Measurements from ENCODE around the gene CAPN6. TPM values are rescaled to one million over a fixed set of nuclear protein-coding genes. Genes with fewer than 3 reads are reported as not detected.

Gene CAPN6, protein sequence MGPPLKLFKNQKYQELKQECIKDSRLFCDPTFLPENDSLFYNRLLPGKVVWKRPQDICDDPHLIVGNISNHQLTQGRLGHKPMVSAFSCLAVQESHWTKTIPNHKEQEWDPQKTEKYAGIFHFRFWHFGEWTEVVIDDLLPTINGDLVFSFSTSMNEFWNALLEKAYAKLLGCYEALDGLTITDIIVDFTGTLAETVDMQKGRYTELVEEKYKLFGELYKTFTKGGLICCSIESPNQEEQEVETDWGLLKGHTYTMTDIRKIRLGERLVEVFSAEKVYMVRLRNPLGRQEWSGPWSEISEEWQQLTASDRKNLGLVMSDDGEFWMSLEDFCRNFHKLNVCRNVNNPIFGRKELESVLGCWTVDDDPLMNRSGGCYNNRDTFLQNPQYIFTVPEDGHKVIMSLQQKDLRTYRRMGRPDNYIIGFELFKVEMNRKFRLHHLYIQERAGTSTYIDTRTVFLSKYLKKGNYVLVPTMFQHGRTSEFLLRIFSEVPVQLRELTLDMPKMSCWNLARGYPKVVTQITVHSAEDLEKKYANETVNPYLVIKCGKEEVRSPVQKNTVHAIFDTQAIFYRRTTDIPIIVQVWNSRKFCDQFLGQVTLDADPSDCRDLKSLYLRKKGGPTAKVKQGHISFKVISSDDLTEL
- not detected in 2 replicates for total RNA-seq

DNA sequence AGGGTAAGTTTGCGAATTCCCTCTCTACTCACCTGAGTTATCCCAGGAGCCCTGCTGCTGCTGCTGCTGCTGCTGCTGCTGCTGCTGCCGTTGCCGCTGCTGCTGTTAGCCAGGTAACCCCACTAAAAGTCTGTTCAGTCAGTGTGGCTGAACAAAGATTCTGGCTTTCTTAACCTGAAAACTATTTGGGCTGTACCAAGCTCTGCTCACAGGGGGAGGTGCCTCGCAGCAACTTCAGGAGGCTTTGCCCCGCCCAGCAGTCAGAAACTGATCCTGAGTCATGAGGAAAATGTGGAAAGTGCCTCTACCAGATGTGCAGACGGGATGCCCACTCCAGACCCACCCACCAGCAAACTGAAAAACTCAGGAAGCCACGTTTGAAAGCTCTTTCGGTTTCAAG lies at the start of gene CAPN6:
Gene CAPN6, minus strand, starts transcription at position 145 of the 400 bp plus-strand sequence. CDS start 6,547 bp downstream, outside the sequence.
- intact Hi-C loops (cut with micrococcal nuclease), result no loop called here
- Mint-ChIP-seq H3K27ac (no peak within 1 kb of the TSS), H3K4me3 (no peak within 1 kb of the TSS), H3K27me3 (no peaks in the 10 kb centered on the region), H3K36me3 (ENCODE audit: low read depth) (no peaks in the 10 kb centered on the region), H3K9me3 (no peaks in the 10 kb centered on the region), H3K4me1 (no peaks in the 10 kb centered on the region)
- DNase-seq, result no peak

DNA sequence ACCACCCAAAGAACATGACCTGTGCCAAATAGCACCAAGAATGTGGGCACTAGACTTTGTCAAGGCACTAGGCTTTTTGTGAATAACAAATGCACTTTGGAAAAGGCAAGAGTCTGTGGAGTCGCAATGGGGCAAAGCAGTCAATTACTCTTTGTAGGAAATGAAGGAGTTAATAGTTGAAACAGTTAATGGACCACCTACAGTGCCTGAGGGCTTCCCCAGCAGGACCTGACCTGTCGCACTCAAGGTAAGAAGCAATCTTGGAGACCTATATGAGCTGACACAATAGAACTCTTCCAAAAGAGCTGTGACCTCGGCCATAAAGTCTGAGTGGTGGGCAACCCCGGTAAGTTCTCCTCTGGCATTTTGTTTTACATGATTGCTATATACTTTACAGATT lies 49.2 kb upstream of the CAPN6 start:
- Mint-ChIP-seq H3K36me3 (ENCODE audit: low read depth) (no peaks in the 10 kb centered on the region), H3K4me1 (no peaks in the 10 kb centered on the region), H3K4me3 (no peak overlapping the region), H3K9me3 (no peaks in the 10 kb centered on the region), H3K27me3 (no peaks in the 10 kb centered on the region), H3K27ac (no peak overlapping the region)
- no peak for DNase-seq
- intact Hi-C loops (cut with micrococcal nuclease), result no loop called here

DNA sequence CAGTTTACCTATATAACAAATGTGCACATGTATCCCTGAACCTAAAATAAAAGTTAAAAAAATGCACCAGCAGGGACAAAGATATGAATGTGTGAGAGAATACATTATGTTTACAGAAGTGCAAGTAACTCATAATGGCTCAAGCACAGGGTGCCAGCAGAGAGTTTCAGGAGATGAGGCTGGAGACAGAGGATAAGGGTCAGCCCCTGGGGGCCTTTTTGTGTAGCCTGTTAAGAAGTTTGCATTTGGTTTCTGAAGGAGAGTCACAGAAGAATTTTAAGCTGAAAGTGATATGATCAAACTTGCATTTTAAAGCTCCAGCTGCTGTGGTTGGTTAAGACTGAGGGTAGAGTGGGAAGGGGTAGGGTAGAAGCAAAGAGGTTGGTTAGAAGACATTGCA lies 48.6 kb upstream of the CAPN6 start:
- no peak overlapping the region for H3K27ac Mint-ChIP-seq
- intact Hi-C loops (cut with micrococcal nuclease), result no loop called here
- no peaks in the 10 kb centered on the region for H3K27me3 Mint-ChIP-seq
- H3K9me3 Mint-ChIP-seq, result no peaks in the 10 kb centered on the region
- H3K36me3 Mint-ChIP-seq (ENCODE audit: low read depth), result no peaks in the 10 kb centered on the region
- H3K4me1 Mint-ChIP-seq, result no peaks in the 10 kb centered on the region
- no peak for DNase-seq
- H3K4me3 Mint-ChIP-seq, result no peak overlapping the region

DNA sequence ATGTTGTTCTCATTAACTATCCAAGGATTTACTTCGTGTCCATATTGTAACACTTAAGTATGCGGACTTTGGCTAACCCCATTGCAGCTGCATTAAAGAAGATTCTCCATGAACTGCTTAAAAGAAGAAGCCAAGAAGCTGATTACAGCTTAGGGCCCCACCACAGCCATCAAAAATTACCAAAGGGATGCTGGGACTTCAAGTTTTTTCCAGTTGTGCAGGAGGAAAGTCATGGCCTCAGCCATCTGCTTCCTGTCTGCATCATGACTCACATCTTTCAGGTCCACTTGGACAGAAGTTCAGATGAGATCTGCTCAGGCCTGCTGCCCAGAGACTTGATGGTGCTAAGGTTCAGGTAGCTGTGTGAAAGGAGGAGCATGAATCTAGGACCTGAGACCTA lies 38.8 kb upstream of the CAPN6 start:
- no peak overlapping the region for H3K27ac Mint-ChIP-seq
- H3K27me3 Mint-ChIP-seq, result no peaks in the 10 kb centered on the region
- H3K9me3 Mint-ChIP-seq, result peaks cover 3% of the 10 kb centered on the region
- DNase-seq, result no peak
- no peaks in the 10 kb centered on the region for H3K4me1 Mint-ChIP-seq
- no peaks in the 10 kb centered on the region for H3K36me3 Mint-ChIP-seq (ENCODE audit: low read depth)
- no peak overlapping the region for H3K4me3 Mint-ChIP-seq
- intact Hi-C loops (cut with micrococcal nuclease), result no loop called here

DNA sequence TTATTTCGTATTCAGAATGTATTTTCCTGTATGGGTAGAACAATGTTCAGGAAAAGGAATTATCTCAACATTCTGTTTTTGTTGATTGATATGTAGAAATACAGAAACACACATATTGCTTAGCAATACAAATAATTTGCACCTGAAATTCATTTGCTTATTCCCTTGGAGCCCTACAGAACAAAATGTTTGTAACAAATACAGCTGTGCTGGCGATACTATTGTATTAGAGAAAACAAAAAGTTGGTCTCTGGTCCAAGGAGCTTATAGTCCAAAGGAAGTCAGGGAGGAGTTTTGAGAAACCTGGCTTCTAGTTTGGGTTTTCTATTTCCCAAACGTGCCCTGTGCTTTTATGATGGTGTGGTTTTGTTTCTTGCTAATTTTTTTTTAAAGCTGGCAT lies 37.8 kb upstream of the CAPN6 start:
- DNase-seq, result no peak
- intact Hi-C loops (cut with micrococcal nuclease), result no loop called here
- Mint-ChIP-seq H3K36me3 (ENCODE audit: low read depth) (no peaks in the 10 kb centered on the region), H3K27ac (no peak overlapping the region), H3K9me3 (peaks cover under 1% of the 10 kb centered on the region), H3K27me3 (no peaks in the 10 kb centered on the region), H3K4me1 (no peaks in the 10 kb centered on the region), H3K4me3 (no peak overlapping the region)

DNA sequence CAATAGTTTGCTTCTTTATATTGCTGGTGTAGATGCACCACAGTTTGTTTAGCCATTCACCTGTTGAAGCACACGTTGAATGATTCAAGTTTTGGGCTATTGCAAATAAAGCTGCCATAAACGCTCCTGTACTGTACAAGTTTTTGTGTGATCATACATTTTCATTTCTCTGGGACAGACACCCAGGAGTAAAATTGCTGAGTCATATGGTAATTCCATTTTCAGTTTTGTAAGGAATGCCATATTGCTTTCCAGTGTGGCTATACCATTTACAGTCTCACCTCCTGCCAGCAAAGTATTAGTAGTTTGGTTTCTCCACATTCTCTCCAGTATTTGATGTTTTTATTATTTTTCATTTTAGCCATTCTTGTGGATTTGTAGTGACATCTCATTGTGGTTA lies 32.0 kb upstream of the CAPN6 start:
- intact Hi-C loops (cut with micrococcal nuclease), result no loop called here
- H3K4me3 Mint-ChIP-seq, result no peak overlapping the region
- no peaks in the 10 kb centered on the region for H3K27me3 Mint-ChIP-seq
- H3K36me3 Mint-ChIP-seq (ENCODE audit: low read depth), result no peaks in the 10 kb centered on the region
- no peaks in the 10 kb centered on the region for H3K4me1 Mint-ChIP-seq
- H3K27ac Mint-ChIP-seq, result no peak overlapping the region
- no peaks in the 10 kb centered on the region for H3K9me3 Mint-ChIP-seq
- no peak for DNase-seq

DNA sequence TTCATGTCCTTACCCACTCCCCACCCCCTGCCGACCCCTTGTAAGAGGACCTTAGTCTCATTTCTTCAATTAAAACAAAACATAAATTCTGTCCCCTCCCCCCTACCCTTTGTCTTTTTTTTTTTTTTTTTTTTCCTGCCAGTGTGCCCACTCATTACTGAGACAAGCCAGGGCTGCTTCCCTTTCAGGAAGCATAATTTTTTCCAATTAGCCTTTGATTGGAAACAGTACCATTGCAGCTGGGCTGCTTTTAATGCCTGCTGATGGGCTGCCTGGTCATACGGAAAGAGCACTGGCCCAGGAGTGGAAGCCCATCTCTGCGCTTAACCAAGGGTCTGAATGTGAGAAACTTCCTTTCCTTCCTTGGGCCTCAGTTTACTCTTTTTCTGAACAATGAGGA lies 18.6 kb upstream of the CAPN6 start:
- H3K27ac Mint-ChIP-seq, result no peak overlapping the region
- no peak for DNase-seq
- no peaks in the 10 kb centered on the region for H3K9me3 Mint-ChIP-seq
- H3K36me3 Mint-ChIP-seq (ENCODE audit: low read depth), result no peaks in the 10 kb centered on the region
- H3K27me3 Mint-ChIP-seq, result no peaks in the 10 kb centered on the region
- H3K4me1 Mint-ChIP-seq, result no peaks in the 10 kb centered on the region
- intact Hi-C loops (cut with micrococcal nuclease), result no loop called here
- H3K4me3 Mint-ChIP-seq, result no peak overlapping the region

DNA sequence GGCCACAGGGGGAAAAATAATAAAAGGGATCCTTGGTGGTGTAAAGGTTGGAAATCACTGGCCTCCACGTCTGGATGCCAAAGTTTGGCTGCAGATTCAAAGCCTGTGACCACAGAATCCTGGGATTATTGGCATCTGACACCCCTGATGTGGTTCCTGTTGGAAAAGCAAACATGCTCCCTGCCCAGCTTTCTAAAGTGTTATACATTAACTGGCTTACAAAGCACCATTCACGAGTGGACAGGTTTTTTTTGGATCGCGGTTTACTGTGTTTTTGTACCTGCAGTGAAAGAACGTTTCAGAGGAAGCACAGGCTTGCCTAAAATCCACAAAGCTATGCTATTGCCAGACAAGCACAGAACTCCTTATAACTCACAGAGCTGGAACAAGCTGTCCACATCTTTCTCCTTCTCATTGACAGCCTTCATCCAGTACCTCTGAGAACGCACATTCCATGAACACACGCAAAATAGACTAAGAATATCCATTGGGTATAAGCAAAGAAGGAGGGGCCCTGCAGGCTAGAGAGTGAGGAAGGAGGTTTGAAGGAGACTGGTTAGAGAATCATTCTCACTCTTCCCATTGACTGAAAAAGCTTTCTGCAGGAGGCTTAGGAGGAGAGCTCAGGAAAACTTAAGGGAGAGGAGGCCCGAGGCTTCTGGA lies 14.5 kb upstream of the CAPN6 start:
- no peak overlapping the region for H3K4me3 Mint-ChIP-seq
- DNase-seq, result no peak
- no peaks in the 10 kb centered on the region for H3K9me3 Mint-ChIP-seq
- H3K4me1 Mint-ChIP-seq, result no peaks in the 10 kb centered on the region
- intact Hi-C loops (cut with micrococcal nuclease), result no loop called here
- no peaks in the 10 kb centered on the region for H3K36me3 Mint-ChIP-seq (ENCODE audit: low read depth)
- H3K27ac Mint-ChIP-seq, result no peak overlapping the region
- no peaks in the 10 kb centered on the region for H3K27me3 Mint-ChIP-seq

DNA sequence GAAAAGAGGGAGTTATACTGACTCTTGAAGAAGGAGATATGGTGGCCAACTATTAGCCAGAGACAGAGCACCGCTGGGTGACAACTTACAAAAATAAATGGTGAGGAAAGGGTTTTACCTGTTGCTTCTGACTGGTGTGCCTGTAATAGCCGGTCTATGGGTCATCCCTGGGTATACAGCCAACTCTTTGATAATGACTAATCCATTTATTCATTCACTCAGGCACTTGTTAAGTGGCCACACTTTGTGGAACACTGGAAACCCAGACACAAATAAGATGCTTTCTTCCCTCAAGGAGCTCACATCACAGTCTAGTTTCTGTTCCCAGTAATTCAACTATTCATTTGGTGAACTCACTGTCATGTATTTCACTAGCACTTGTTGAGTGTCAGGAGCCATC lies 13.2 kb upstream of the CAPN6 start:
- intact Hi-C loops (cut with micrococcal nuclease), result no loop called here
- Mint-ChIP-seq H3K4me1 (no peaks in the 10 kb centered on the region), H3K9me3 (no peaks in the 10 kb centered on the region), H3K4me3 (no peak overlapping the region), H3K27ac (no peak overlapping the region), H3K36me3 (ENCODE audit: low read depth) (no peaks in the 10 kb centered on the region), H3K27me3 (no peaks in the 10 kb centered on the region)
- no peak for DNase-seq

DNA sequence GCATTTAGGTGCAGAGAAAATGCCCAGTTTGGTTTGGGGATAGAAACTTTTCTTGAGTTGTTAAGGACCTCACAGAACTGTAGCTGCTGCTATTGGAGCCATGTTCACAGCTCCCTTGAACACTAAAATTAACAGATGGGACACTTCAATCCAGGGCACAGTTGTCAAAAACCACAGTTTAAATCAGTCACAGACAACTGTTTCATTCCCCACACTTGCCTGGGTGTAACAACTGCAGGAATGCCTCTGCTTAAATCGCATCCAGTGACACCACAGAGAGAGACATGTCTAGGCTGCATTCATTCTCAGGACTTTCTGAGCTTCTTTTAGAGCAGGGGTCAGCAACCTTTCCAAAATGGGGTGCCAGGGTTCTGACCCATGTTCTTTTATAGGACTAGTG lies 12.7 kb upstream of the CAPN6 start:
- intact Hi-C loops (cut with micrococcal nuclease), result no loop called here
- no peaks in the 10 kb centered on the region for H3K27me3 Mint-ChIP-seq
- no peaks in the 10 kb centered on the region for H3K36me3 Mint-ChIP-seq (ENCODE audit: low read depth)
- no peak for DNase-seq
- H3K9me3 Mint-ChIP-seq, result no peaks in the 10 kb centered on the region
- no peak overlapping the region for H3K4me3 Mint-ChIP-seq
- H3K4me1 Mint-ChIP-seq, result no peaks in the 10 kb centered on the region
- no peak overlapping the region for H3K27ac Mint-ChIP-seq

DNA sequence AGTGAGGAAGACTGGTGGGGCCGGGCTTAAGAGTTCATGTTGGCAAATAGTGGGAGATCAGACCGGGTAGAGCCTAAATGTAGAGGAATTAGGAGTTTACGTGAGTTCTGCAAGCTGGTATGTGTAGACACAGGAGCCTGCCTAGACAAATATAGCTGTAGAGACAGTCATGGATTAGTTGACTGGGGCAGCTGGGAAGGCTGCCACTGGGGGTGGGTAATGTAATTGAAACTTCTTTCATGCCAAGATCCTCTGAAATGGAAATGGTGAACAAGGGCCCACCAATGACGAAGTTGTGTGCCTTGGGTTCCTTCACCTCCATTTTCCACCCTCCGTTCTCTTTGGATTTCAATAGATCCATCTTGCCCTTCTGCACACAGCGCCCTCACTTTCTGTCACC lies 11.9 kb upstream of the CAPN6 start:
- Mint-ChIP-seq H3K27ac (no peak overlapping the region), H3K9me3 (no peaks in the 10 kb centered on the region), H3K36me3 (ENCODE audit: low read depth) (no peaks in the 10 kb centered on the region), H3K27me3 (no peaks in the 10 kb centered on the region), H3K4me1 (no peaks in the 10 kb centered on the region), H3K4me3 (no peak overlapping the region)
- no peak for DNase-seq
- intact Hi-C loops (cut with micrococcal nuclease), result no loop called here

DNA sequence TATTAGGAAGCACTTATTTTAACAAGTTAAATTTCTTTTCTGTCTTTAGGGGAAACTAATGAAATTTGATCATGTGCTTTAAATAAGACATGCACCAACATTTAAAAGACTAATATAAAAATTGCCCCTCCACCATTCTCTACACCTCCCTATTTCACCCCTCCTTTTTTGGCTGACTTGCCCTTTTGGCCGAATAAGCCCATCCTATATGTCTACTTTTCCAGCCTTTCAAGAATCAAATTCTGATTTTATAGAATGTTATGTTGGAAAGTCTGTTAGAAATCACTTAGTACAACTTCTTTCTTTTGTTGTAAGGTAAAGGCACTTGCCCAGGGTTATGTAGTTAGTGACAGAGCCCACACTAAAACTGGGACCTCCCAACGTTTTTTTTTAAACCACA lies 1.8 kb downstream of the CAPN6 start:
- DNase-seq, result no peak
- no peak overlapping the region for H3K27ac Mint-ChIP-seq
- no peaks in the 10 kb centered on the region for H3K27me3 Mint-ChIP-seq
- no peaks in the 10 kb centered on the region for H3K4me1 Mint-ChIP-seq
- intact Hi-C loops (cut with micrococcal nuclease), result no loop called here
- H3K36me3 Mint-ChIP-seq (ENCODE audit: low read depth), result no peaks in the 10 kb centered on the region
- H3K4me3 Mint-ChIP-seq, result no peak overlapping the region
- H3K9me3 Mint-ChIP-seq, result no peaks in the 10 kb centered on the region

DNA sequence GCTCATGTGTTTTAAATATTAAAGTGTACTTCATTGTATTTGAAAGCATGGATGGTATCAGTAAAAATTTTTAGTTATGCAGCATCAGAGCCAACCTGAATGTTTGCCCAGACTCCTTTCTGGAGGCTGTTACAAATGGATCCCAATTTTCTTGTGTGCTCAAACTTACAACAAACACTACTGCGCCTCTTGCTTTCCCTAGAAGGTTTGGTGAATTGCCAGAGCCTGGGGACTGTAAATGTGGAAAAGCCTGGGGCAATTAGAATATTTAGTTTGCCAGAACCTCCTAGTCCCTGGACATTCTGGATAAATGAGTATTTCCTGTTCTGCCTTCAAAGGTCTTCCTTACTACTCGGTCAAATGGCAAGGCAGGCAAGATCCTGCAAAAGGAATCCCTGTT lies 4.8 kb downstream of the CAPN6 start:
- no peak for DNase-seq

DNA sequence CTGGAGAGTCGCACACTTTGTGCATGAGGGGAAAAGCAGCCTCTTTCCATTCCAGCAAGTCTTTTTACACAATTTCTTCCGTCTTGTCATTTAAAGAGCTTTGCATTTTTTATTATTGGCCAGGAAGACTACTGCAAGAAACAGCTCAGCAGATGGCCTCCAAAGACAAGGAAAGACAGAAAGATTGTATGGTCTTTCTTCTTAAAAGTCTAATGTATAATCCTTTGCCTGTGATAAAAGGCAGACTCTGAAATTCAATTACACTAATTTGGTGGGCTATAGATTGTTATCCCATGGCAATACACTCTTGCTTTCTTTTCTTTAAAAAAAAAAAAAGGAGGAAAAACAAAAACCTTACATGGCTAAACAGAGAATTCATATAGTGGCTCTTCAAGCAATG lies 5.9 kb downstream of the CAPN6 start:
- DNase-seq, result no peak
- H3K27ac Mint-ChIP-seq, result no peak overlapping the region
- no peaks in the 10 kb centered on the region for H3K4me1 Mint-ChIP-seq
- intact Hi-C loops (cut with micrococcal nuclease), result no loop called here
- H3K36me3 Mint-ChIP-seq (ENCODE audit: low read depth), result no peaks in the 10 kb centered on the region
- no peaks in the 10 kb centered on the region for H3K27me3 Mint-ChIP-seq
- H3K9me3 Mint-ChIP-seq, result no peaks in the 10 kb centered on the region
- no peak overlapping the region for H3K4me3 Mint-ChIP-seq

More for the DNA sequence above, 4.8 kb downstream of the CAPN6 start:
- intact Hi-C loops (cut with micrococcal nuclease), result no loop called here
- Mint-ChIP-seq H3K4me3 (no peak overlapping the region), H3K36me3 (ENCODE audit: low read depth) (no peaks in the 10 kb centered on the region), H3K9me3 (no peaks in the 10 kb centered on the region), H3K27me3 (no peaks in the 10 kb centered on the region), H3K4me1 (no peaks in the 10 kb centered on the region), H3K27ac (no peak overlapping the region)

Data from activated CD4-positive, alpha-beta T cell treated with anti-CD3 and anti-CD28 coated beads, Interleukin-2, amount 10 ng/mL, durations not matched to agents 24 days and 14 days (primary cell).